Tibial nerve (tissue), 4 donors: ENCODE data around the gene MALRD1.

Experiments used
- CTCF ChIP-seq, 5 experiments: fragments of 200-600 bp in 3 of 5; fragments of 450-650 bp in 2 of 5; sonication (generic) in 3 of 5; IDR thresholded peaks; one replicate each; pipeline ENCODE4 v1.5.1; 2016 to 2019; ENCODE audit warnings: antibody characterized with exemption in 5 of 5, mild to moderate bottlenecking in 3 of 5, moderate library complexity in 2 of 5
- EP300 ChIP-seq, 2 donors: sonication (generic); formaldehyde crosslinking; IDR thresholded peaks; one replicate each; pipeline ENCODE4 v1.6.1; 2017; ENCODE audit warnings: antibody characterized with exemption in 2 of 2, mild to moderate bottlenecking in 1 of 2
- POLR2A ChIP-seq, 2 donors: fragments of 450-650 bp; IDR thresholded peaks; one replicate each; pipeline ENCODE4 v1.6.1; 2017; ENCODE audit warnings: antibody characterized with exemption in 2 of 2, mild to moderate bottlenecking in 2 of 2, moderate library complexity in 2 of 2

- TF ChIP-seq POLR2A (IDR thresholded peaks at IDR 0.05) (no peak), CTCF (IDR thresholded peaks at IDR 0.05) (no peak), EP300 (IDR thresholded peaks at IDR 0.05) (no peak)
Observed at GRCh38 chr10:19031763-19032162, 16.8 kb upstream of the MALRD1 start.
